HEK293 (cell line): Measurements from ENCODE around the gene SRCIN1.
"Not testable (repeated sequence)": the region's sequence is repeated elsewhere in the genome, so short reads cannot be mapped to it uniquely, and the experiment has no call there.

Experiments
- CTCF ChIA-PET: fragments of 350-600 bp; formaldehyde crosslinking; extraction: SDS; loops from one replicate; lab custom pipeline; 2021; ENCODE audit warnings: antibody characterized with exemption; lab: Yijun Ruan, JAX
- POLR2A ChIA-PET: fragments of 300-600 bp; formaldehyde crosslinking; extraction: SDS; loops from one replicate; lab custom pipeline; 2020; ENCODE audit warnings: antibody characterized with exemption, inconsistent platforms; lab: Yijun Ruan, JAX
- H3K27ac ChIP-seq: fragments of 200-500 bp; sonication (Bioruptor generic); 2 replicates; pipeline ENCODE4 v1.5.1; 2014; ENCODE audit warnings: low read depth, low read length, control low read depth, inconsistent platforms; ENCODE audit errors: extremely low read depth
- H3K36me3 ChIP-seq, 2 experiments: fragments of 200-500 bp in 1 of 2; sonication (Bioruptor generic) in 1 of 2; 1 replicate in 1 of 2; 2 replicates in 1 of 2; pipeline ENCODE4 v1.5.1; 2014 to 2017; ENCODE audit warnings: inconsistent platforms in 2 of 2, low read length in 2 of 2; ENCODE audit not compliant: control insufficient read depth in 2 of 2, insufficient read depth in 1 of 2
- H3K4me1 ChIP-seq: fragments of 200-500 bp; sonication (Bioruptor generic); 2 replicates; pipeline ENCODE4 v1.5.1; 2014; ENCODE audit warnings: mild to moderate bottlenecking, low read length, inconsistent platforms; ENCODE audit not compliant: control insufficient read depth, insufficient read depth
- H3K4me3 ChIP-seq: 2 replicates; pipeline ENCODE4 v1.5.1; 2011; ENCODE audit warnings: low read depth, mild to moderate bottlenecking, control low read depth, low read length, moderate library complexity
- H3K9me3 ChIP-seq: fragments of 200-500 bp; sonication (Bioruptor generic); 2 replicates; pipeline ENCODE4 v1.5.1; 2014; ENCODE audit warnings: low read depth, low read length, inconsistent platforms; ENCODE audit not compliant: control insufficient read depth, insufficient read depth
- EGR2 ChIP-seq: fragments of 450-650 bp; formaldehyde crosslinking; IDR thresholded peaks from 2 replicates; pipeline ENCODE4 v1.5.1; 2016; ENCODE audit warnings: low read depth, missing biosample characterization, missing genetic modification characterization
- GLIS1 ChIP-seq: fragments of 450-650 bp; formaldehyde crosslinking; IDR thresholded peaks from 2 replicates; pipeline ENCODE4 v1.5.1; 2016; ENCODE audit warnings: missing biosample characterization, missing genetic modification characterization
- KLF1 ChIP-seq: fragments of 450-650 bp; formaldehyde crosslinking; IDR thresholded peaks from 2 replicates; pipeline ENCODE4 v1.5.1; 2016; ENCODE audit warnings: missing biosample characterization, missing genetic modification characterization
- ZNF654 ChIP-seq: fragments of 450-650 bp; formaldehyde crosslinking; IDR thresholded peaks from 2 replicates; pipeline ENCODE4 v1.5.1; 2016; ENCODE audit warnings: low read depth, missing biosample characterization, missing genetic modification characterization
- TF ChIP-seq, protein P1 (sequence below): fragments of 450-650 bp; formaldehyde crosslinking; conservative IDR thresholded peaks from 2 replicates; pipeline ENCODE4 v1.5.1; 2016; ENCODE audit warnings: low read depth, missing biosample characterization, missing genetic modification characterization
- TF ChIP-seq, protein P2 (sequence below): fragments of 450-650 bp; formaldehyde crosslinking; IDR thresholded peaks from 2 replicates; pipeline ENCODE4 v1.5.1; 2017; ENCODE audit warnings: missing biosample characterization, mild to moderate bottlenecking, missing genetic modification characterization, moderate library complexity
- TF ChIP-seq, protein P3 (sequence below): fragments of 450-650 bp; formaldehyde crosslinking; IDR thresholded peaks from 2 replicates; pipeline ENCODE4 v1.5.1; 2016; ENCODE audit warnings: missing biosample characterization, missing genetic modification characterization
- TF ChIP-seq, protein P4 (sequence below): fragments of 450-650 bp; formaldehyde crosslinking; IDR thresholded peaks from 2 replicates; pipeline ENCODE4 v1.5.1; 2016; ENCODE audit warnings: missing biosample characterization, missing genetic modification characterization

The SRCIN1 gene

DNA sequence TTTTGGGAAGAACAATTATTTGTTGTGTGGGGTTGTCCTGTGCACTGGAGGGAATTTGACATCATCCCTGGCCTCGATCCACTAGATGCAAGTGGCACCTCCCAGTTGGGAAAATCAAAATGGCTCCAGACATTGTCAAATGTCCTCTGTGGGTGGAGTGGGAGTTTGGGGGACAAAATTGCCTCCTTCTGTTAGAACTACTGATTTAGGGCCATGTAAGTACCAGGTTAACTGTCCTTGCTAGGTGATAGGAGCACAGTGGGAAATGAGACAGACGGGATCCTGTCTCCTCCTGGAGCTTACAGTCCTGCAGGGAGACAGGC is 120.6 kb downstream of the SRCIN1 start (continued):
- TF ChIP-seq, protein P1, sequence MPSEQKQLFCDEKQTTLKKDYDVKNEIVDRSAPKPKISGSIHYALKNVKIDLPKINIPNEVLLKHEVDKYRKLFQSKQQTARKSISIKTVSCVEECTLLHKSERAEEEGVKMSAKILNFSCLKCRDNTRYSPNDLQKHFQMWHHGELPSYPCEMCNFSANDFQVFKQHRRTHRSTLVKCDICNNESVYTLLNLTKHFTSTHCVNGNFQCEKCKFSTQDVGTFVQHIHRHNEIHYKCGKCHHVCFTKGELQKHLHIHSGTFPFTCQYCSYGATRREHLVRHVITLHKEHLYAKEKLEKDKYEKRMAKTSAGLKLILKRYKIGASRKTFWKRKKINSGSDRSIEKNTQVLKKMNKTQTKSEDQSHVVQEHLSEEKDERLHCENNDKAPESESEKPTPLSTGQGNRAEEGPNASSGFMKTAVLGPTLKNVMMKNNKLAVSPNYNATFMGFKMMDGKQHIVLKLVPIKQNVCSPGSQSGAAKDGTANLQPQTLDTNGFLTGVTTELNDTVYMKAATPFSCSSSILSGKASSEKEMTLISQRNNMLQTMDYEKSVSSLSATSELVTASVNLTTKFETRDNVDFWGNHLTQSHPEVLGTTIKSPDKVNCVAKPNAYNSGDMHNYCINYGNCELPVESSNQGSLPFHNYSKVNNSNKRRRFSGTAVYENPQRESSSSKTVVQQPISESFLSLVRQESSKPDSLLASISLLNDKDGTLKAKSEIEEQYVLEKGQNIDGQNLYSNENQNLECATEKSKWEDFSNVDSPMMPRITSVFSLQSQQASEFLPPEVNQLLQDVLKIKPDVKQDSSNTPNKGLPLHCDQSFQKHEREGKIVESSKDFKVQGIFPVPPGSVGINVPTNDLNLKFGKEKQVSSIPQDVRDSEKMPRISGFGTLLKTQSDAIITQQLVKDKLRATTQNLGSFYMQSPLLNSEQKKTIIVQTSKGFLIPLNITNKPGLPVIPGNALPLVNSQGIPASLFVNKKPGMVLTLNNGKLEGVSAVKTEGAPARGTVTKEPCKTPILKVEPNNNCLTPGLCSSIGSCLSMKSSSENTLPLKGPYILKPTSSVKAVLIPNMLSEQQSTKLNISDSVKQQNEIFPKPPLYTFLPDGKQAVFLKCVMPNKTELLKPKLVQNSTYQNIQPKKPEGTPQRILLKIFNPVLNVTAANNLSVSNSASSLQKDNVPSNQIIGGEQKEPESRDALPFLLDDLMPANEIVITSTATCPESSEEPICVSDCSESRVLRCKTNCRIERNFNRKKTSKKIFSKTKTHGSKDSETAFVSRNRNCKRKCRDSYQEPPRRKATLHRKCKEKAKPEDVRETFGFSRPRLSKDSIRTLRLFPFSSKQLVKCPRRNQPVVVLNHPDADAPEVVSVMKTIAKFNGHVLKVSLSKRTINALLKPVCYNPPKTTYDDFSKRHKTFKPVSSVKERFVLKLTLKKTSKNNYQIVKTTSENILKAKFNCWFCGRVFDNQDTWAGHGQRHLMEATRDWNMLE (tag by site-specific recombination) = no peak
- TF ChIP-seq EGR2 (tag by site-specific recombination) = peak; percentile 26; the same call in 1 of the 2 replicates

DNA sequence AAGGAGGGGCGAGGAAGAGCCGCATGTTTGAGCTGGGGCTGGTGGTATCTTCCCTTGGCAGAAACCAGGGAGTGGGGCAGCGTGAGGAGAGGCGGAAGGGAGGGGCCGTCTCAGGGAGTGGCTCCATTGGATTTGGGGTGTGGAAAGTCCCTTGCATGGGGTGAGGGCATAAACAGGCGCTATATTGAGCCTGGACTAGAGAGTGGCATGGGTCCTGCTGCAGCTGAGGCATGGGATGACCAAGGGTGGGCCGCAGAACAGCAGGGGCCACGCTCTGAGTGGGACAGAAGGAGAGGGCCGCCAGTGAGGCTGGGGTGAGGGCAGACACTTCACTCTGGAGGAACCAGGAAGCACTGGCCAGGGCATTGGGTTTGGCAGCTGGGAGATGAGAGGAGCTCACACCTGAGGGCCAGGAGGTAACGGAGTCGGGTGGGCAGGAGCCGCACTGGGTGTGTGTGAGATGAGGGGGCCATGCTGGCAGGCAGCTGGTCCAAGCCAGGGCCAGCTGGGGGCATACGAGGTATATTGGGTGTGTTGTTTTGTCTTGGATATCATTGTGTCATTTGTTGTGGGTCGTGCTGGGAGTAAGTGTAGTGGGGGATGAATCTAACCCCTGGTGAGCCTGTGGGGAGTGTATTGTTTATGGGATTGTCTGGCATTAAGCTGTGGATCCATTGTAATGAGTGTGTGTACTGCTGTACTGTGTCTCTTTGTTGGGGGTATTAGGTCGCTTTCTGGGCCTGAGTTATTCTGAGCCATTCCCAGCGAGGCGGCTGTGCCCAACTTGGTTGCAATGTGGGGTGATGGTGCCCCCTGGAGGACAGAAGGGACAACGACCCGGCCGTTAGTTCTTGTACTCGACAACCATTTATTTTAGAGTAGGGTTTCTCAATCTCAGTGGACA is 121.3 kb downstream of the SRCIN1 start:
- H3K27ac ChIP-seq, POLR2A ChIA-PET, H3K9me3 ChIP-seq, H3K4me1 ChIP-seq, H3K36me3 ChIP-seq, H3K4me3 ChIP-seq: not testable (repeated sequence)
- TF ChIP-seq, protein P2, sequence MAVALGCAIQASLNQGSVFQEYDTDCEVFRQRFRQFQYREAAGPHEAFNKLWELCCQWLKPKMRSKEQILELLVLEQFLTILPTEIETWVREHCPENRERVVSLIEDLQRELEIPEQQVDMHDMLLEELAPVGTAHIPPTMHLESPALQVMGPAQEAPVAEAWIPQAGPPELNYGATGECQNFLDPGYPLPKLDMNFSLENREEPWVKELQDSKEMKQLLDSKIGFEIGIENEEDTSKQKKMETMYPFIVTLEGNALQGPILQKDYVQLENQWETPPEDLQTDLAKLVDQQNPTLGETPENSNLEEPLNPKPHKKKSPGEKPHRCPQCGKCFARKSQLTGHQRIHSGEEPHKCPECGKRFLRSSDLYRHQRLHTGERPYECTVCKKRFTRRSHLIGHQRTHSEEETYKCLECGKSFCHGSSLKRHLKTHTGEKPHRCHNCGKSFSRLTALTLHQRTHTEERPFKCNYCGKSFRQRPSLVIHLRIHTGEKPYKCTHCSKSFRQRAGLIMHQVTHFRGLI (tag by site-specific recombination) = peak; percentile 82; the same call in 1 of the 2 replicates
- TF ChIP-seq GLIS1 = peak; percentile 84
- TF ChIP-seq ZNF654 (tag by site-specific recombination) = peak; percentile 71
- TF ChIP-seq, protein P3, sequence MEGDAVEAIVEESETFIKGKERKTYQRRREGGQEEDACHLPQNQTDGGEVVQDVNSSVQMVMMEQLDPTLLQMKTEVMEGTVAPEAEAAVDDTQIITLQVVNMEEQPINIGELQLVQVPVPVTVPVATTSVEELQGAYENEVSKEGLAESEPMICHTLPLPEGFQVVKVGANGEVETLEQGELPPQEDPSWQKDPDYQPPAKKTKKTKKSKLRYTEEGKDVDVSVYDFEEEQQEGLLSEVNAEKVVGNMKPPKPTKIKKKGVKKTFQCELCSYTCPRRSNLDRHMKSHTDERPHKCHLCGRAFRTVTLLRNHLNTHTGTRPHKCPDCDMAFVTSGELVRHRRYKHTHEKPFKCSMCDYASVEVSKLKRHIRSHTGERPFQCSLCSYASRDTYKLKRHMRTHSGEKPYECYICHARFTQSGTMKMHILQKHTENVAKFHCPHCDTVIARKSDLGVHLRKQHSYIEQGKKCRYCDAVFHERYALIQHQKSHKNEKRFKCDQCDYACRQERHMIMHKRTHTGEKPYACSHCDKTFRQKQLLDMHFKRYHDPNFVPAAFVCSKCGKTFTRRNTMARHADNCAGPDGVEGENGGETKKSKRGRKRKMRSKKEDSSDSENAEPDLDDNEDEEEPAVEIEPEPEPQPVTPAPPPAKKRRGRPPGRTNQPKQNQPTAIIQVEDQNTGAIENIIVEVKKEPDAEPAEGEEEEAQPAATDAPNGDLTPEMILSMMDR = peak; percentile 64
- TF ChIP-seq KLF1 (tag by site-specific recombination) = peak; percentile 65; the same call in 1 of the 2 replicates
- TF ChIP-seq, protein P4, sequence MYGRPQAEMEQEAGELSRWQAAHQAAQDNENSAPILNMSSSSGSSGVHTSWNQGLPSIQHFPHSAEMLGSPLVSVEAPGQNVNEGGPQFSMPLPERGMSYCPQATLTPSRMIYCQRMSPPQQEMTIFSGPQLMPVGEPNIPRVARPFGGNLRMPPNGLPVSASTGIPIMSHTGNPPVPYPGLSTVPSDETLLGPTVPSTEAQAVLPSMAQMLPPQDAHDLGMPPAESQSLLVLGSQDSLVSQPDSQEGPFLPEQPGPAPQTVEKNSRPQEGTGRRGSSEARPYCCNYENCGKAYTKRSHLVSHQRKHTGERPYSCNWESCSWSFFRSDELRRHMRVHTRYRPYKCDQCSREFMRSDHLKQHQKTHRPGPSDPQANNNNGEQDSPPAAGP (tag by site-specific recombination) = 0 out of 2 replicates have a peak, but pooled peaks have one; percentile 40
- CTCF ChIA-PET = interaction anchor here (0.7 to 9.2 kb wide), 16 partner anchors 30 to 185 kb away, joined by 3 to 145 read pairs (median 4); no protein-coding TSS in a partner anchor

DNA sequence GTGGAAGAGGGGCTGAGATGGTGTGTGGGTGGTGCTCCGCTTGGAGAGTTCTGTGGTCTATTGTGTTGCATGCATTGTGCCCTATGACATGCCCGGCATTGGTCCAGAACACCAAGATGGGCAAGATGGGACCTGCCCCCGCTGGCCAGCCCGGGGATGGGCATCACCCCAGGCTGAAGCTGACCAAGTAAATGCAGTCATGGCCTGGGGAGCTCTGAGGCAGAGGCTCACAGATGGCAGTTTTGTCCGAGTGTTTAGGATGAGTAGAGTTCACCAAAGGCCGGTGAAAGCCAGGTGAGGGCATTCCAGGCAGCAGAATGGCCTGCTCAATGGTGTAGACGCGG is 123.1 kb downstream of the SRCIN1 start:
- CTCF ChIA-PET = interaction anchor here (0.6 to 2.1 kb wide), 5 partner anchors 10 to 157 kb away, joined by 3 to 10 read pairs (median 6); no protein-coding TSS in a partner anchor
- H3K4me1 ChIP-seq, H3K27ac ChIP-seq, H3K4me3 ChIP-seq, H3K9me3 ChIP-seq, POLR2A ChIA-PET, H3K36me3 ChIP-seq: not testable (repeated sequence)
